ENCODE measurements around the gene MYCBP2.

The MYCBP2 gene

DNA sequence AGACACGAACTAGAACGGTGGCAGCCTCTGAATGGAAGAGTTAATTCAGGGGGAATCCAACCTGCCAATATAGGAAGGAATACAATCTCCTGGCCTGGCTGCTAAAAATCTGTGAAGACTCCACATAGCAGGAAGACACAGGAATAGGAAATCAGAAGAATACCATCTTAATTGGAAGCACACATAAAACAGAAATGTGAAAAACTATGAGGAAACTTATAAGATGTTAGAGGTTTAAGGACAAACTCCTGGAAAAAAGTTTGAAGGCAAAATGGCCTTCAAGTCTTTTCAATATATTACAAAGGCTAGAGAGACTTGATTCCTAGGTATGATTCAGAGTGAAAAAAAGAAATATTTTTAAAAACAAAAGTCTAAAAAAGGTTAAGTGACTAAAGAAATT is 221.8 kb downstream of the MYCBP2 start:
- no peak for DNase-seq (ENCODE audit: low read depth in 3 of 3)

DNA sequence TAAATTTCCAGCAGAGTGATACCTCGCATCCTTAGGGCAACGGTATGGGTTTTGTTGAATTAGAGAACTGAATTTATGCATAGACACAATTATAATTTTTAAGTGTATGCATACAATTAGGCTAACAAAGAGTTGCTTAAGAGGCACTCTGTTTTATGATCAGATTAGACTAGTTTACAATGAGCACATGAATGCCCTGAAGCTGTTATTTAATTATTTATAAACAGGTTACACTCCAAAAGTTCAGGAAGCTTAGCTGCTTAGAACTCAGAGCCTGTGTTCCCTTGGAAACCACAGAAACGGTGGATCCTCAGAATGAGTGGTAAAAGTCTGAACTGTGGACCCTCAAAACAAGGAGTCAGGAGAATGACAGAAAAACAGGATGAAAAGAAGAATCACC is 227.5 kb downstream of the MYCBP2 start:
- DNase-seq (ENCODE audit: low read depth in 3 of 3): no peak

DNA sequence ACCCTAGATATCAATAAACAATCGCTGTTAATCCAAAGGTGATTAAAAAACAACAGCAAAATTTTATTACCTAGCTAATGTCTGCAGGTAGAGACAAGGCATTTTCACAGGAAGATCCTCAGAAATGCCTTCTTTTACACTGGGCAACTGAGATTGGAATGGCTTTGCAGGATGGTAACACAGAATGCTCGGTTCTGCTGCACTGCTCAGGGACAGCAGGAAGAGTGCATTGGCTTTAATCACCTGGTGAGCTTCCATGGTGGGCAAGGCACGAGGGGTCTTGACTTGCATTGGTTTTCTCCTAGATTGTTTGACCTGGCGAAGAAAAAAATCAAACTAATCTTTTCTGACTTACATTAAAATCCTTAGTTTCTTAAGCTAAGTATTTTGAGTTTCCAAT is 231.6 kb downstream of the MYCBP2 start:
- no peak for DNase-seq (ENCODE audit: low read depth in 3 of 3)

DNA sequence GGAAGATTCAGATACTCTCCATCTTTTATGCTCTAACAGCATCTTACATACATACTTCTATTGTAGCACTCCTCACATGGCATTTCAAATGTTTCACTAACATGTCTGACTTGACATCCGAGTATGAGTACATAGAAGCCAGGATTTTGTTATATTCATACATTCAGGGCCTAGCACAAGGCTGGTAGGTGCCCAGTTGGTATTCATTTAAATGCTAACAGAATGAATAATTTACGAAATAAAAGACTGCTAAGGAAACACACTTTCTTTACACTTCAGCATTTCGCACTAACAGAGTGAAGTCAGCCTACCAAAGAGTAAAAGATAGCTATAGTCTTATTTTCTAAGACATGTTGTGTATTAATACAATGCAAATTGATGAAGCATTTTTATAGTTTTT is 232.1 kb downstream of the MYCBP2 start:
- DNase-seq (ENCODE audit: low read depth in 3 of 3): no peak

DNA sequence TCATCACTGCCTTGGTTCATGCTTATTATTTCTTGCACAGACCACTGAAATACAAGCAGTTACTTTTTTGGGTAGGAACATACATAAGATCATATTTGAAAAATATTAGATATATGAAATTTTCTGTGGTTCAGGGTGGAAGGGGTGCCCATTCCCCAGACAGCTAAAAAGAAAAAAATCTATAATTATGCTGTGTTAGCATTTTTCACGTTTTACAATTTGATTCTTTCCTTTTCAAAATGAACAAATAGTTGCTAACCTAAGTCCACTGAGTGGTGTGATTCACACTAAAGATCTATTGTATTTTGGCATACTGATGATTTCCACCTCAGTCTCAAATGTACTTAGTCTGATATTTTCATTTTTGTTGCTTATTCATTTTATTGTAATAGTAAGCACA is 233.2 kb downstream of the MYCBP2 start:
- DNase-seq (ENCODE audit: low read depth in 3 of 3): no peak

DNA sequence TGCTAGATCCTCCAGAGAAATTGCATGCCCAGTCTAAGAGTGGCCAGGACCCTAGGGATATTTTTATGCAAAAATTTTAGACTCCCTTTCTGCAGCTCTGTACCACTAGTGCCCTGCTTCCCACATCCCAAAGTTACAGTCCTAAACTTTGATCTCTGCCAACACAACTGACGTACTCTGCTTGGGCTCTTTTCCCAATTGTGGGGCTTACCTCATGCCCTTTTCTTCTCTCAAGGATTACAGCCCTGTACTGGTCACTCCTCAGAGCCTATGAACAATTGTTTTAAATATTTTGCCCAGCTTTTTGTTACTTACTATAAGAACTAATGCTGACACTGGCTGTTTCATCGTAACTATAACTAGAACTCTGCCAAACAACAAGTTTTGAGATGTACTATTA is 242.1 kb downstream of the MYCBP2 start:
- DNase-seq (ENCODE audit: low read depth in 3 of 3): no peak

DNA sequence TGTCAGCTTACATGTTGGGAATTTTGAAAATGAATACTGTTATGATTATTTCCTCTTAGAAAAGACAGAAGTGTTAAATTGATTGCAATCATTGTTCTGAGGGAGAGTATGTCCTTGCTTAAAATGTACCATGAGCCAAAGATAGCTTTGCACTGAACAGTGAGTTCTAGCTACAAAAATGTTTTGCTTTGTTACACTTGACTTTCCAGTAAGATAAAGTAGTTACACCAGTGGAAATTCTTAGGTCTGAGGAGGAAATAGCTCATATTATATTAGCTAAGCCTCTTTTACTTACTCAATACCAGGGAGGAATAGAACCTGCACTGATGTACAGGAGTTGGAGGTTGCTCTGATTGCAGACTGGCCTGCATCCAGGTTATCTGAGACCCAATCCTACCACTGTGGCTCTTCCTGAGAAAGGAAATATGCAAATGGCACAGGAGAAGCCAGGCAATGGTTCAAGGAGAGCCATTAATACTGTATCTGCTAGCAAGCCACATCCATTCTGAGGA is 246.9 kb downstream of the MYCBP2 start:
- no peak for DNase-seq (ENCODE audit: low read depth in 3 of 3)

DNA sequence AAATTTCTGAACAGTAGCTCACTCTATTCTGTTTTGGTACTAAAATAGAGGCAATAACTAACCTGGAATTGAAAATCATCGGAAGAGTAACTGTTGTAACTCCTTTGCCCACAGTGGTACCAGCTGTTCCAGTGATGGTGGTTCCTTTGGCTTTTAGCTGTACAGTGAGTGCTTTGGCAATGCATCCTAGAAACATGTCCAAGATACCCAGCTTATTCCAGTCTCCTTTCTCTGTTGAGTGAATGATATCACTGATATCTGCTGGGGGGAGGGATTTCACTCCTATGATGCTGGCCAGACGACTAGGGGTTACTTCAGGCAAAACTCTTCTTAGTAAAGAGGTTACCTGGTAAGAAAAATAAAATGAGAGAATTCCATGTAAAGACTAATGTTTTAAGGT is 259.4 kb downstream of the MYCBP2 start:
- no peak for DNase-seq (ENCODE audit: low read depth in 3 of 3)

DNA sequence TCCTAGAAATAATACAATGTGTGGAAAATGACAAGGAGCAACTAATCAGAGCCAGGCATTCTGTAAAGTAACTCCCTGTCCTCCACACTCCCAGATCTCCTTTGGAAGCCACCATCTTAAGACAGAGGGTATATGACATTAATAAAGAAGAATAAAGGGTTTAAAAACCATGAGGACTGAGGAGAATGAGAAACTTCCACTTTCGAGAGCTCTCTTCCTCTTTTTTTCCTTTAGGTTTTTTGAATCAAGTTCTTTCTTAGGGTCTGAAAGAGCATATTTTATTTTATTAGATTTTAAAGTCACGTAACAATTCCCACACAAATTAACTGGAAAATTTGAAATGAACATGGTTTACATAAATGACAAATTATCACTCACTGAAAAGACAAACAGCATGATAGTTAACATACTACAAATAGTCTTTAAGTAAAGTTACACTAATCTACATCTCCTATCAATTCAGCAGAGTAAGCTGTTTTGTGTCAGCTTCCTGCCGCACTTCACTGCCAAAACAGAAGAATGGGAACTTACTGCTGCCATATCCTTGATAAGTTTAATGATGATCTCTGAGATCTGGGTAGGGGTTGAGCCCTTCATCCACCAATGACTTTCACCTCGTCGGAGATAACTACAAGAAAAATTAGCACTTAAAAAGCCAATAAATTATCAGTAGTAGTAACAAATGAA is 261.3 kb downstream of the MYCBP2 start:
- DNase-seq (ENCODE audit: low read depth in 3 of 3): no peak

DNA sequence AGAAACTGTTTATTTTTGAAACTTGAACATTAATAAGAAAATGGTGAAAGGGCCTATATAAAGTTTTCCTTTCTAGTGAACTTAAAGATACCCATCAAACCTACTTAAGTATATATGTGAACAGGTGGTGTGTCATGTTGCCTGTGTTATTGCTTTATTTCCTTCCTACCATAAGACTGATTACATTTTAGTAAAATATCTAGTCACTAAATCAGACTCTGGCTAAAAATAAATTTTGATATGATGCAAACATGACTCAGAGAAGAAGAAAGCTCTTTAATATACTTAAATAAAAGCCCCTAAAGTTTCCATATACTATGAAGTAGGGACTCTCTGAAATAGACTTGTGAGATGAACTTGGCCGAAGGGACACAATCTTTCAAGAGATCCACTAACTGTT is 264.8 kb downstream of the MYCBP2 start:
- DNase-seq (ENCODE audit: low read depth in 3 of 3): no peak

DNA sequence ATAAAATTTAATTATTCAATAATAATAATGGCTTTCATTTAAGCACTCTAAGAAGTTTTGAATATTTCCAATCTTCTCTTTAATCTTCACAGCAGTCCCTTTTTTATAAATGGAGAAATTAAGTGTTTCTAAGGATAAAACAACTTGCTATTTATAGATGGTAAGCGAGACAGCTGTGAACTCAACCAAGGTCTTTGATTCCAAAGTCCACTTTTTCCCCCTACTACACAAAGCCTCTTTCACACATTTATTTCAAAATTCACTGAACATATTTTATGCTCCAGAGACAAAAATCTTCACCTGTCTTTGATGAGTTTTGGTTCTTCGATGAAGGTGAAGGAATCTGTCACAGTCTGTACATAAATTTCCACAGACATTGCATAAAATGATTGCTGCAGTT is 265.5 kb downstream of the MYCBP2 start:
- DNase-seq (ENCODE audit: low read depth in 3 of 3): no peak

DNA sequence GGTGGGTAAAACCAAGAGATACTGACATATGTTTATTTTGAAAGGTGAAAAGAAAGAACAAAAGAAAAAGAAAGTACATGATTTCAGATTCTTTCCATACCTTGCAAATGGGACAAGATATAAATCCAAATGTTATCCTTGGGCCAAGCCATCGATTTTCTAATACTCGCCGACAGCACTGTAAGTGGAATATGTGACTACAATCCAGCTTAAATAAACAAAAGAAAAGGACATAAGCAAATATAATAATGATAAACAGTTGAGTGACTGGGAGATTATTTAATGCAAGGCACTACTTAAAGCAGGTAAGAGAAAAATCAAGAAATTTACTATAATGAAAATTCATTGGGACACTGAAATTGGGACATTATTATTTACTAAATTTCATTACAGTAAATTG is 270.0 kb downstream of the MYCBP2 start:
- DNase-seq (ENCODE audit: low read depth in 3 of 3): no peak

DNA sequence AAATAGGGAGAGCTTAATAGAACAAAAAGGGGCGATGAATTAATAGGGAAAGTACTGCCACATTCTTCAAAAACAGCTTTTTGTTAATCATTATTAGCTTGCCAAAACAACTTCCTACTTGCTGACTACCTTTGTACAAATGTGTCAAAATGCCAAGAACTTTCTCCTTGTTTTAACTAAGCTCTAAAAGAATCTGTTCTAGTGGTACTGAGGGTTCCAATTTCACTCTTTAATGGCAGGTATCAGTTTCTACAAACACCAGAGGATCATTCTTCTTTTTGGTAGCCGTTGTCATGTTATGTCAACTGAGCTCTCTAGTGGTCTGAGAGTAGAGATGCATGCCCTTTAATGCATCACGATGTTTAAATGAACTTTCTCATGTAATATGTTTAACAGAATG is 270.5 kb downstream of the MYCBP2 start:
- DNase-seq (ENCODE audit: low read depth in 3 of 3): no peak

DNA sequence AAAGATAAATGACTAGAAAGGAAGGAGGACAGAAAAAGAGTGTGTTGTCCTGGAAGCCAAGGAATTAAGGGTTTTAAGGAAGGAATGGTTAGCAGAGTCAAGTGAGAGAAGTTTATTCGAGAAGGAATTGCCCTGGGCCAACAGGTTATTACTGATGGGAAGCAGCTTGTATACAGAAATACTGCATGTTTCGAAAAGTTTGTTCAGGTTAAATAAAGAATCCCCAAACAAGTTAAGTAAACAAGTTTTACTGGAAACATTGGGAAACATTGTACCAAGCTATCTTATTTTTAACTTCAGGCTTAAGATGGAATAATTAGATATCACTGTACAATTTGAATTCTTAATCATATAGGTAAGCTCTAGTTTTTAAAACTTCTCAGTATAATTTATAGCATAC is 271.7 kb downstream of the MYCBP2 start:
- DNase-seq (ENCODE audit: low read depth in 3 of 3): no peak

DNA sequence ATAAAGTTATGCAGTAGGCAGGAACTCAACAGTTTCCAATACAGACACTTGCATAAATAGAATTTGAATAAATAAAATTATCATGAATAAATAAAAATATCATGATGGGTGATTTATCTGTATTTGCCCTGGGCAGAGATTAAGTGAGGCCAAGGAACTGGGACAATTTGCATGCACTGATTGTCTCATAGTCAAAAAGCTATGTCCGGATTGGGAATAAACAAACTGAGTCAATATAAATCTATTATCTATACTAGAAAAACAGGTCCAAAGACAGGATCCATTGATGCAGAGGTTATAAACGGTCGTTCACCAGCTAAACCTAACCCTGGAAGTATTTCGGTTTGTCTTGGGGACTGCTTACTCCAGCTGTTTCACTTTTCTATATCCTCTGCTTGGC is 273.7 kb downstream of the MYCBP2 start:
- DNase-seq (ENCODE audit: low read depth in 3 of 3): no peak

DNA sequence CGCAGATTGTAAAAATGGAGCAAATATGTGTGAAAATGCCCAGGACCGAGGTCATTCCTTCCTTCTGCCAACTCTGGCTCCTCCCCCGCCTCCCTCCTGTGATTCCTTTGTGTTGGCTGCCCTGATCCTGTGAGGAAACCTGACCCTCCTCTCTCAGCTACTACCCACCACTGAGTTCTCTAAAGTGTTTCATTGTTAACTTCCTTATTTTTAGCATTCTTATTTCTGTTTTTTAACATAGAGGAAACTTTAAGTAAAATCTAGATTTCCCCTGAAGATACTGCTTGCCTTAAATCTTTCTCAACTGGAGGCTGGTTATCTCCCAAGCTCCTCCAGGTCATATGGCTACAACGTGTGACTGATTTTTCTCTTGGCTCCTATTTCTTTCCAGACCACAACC is 278.2 kb downstream of the MYCBP2 start:
- no peak for DNase-seq (ENCODE audit: low read depth in 3 of 3)

DNA sequence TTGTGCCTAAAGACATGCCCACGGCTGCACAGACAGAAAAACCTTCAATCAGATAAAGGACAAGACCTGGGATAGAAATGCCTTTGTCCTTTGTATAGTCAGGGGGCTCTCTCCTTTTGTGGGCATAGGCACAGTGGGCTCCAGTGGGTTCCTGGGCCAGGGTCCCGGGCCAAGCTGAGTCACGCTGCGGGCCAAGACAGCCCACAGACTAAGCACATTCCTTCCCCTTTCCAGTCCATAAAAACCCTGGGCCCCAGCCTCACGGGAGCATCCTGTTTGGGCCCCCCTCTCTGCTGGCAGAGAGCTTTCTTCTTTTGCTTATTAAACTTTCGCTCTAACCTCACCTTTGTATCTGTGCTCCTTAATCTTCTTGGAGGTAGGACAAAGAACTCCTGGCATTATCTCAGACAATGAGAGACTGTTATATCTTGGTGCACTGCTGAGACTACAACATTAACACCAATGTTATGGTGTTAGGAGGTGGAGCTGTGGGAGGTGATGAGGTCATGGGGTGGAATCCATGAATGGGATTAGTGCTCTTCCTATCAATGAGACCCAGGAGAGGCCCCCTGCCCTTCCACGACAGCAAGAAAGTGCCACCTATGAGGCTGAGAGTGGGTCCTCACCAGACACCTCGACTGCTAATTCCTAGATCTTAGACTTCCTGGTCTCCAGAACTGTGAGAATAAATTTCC is 279.1 kb downstream of the MYCBP2 start:
- no peak for DNase-seq (ENCODE audit: low read depth in 3 of 3)

DNA sequence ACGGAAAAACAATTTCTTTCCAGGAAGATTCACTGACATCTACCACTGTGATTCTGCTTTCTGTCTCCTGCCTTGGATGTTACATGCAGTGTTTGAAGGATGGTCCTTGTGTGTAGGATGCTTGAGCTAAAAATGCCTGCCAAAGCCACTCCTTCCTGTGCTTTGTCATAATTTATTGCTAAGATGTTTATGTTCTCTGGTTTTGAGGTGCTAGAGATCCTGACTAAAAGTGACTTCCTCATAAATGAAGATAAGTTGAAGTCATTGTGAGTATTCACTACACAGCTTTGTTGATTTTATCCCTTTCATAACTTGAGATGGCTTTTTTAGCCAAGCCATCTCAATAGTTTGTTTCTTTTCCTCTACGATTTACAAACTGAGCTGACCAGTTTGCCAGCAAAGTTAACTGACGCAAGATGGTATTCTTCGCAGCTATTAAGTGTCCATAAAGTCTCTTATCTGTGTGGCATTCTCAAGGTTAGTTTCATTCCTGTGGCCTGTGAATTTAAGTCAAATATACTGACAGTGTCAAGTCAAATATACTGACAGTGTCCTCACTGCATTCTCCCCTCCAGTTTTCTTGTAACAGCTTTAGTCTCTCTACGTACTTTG is 284.2 kb downstream of the MYCBP2 start:
- DNase-seq (ENCODE audit: low read depth in 3 of 3): no peak

DNA sequence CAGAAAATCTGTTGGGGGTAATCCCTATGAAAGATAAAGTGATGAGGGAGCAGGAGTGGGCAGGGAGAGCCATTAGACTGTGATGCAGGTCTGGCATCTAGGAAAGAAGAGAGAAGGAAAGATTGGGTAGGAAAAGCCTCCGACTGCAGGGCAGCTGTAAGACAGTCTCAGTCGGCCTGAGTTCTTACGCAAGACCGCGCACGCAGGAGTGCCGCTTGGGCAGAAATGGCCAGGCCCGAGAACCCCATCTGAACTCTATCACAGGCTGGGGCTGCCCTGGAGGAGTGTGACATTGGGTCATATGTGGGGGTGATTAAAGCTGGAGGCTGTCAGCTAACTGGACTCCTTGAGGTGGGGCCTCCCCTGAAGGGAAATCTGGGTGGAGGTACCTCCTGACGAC is 286.1 kb downstream of the MYCBP2 start:
- no peak for DNase-seq (ENCODE audit: low read depth in 3 of 3)

DNA sequence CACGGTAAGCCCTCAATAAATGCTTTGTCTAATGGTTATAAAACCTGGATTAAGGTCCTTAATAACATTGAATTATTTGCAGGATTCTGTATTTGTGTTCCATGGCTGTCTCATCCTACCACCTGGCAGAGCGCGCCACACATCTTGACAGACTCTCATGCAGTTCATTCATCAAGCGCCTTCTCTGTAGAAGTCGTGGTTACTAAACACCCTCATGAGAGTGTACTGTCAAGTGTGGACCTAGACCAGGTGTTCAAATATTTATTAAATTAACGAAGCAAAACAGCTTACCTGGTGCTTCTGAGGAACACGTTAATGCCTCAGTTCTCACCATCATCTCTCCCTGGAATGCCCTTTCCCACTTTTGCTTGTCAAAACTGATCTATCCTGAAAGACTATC is 286.8 kb downstream of the MYCBP2 start:
- DNase-seq (ENCODE audit: low read depth in 3 of 3): no peak

DNA sequence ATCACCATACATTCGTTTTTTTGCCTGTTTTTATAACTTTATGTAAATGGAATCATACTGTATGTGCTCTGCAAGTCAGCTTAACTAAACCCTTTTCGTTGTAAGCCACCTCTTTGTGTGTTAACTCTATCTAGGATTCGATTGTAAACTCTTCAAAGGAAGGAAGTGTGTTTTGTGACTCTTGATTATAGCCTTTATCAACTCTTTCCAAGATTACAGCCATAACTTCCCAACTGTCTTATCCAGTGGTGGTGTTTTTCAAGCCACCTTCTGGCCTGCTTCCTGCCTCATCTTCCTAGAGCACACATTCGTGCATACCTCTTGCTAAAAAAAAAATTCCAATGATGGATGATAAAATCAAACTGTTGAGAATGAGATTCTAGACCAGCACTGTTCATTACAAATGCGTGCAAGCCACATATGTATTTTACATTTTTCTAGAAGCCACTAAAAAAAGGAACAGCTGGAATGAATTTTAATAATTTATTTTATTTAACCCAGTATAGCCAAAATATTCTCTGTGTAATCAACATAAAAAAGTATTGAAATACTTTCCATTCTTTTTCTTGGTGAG is 287.9 kb downstream of the MYCBP2 start:
- DNase-seq (ENCODE audit: low read depth in 3 of 3): no peak

DNA sequence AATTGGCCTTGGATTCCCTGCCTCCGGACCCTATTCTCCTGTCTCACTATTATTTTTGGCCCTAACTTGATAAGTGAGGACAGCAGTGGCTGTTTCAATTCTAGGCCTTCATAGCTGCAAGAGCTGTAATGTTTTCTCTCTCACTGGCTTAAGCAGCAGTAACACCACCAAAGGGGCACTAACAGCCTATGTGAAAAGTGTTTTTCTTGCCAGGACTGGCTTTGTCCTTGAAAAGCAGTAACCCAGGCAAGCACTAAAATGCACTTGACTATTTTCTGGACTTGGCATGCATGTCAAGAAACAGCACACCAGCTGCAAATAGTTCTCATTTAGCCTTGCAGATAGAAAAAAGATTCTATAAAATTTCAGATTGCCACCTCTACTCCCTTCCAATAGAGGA is 290.6 kb downstream of the MYCBP2 start:
- DNase-seq (ENCODE audit: low read depth in 3 of 3): no peak

DNA sequence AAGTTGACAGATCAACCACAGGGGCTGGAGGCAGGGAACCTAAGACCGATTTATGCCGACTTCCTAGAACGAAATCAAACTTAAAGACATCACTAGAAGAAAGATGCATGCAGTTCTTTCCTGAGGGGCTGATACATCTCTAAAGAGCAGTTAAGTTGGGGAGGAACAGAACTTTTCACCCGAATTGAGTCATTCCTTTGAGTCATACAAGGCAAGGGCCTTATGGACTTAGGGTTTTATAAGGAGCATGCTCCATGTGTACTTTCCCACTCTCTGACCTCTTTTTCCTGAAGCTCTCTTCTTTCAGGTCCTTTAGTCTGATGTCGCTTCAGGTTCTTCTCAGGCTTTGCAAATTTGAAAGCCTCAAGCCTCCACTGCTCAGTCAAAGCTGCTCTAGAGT is 292.0 kb downstream of the MYCBP2 start:
- DNase-seq (ENCODE audit: low read depth in 3 of 3): no peak

All from stimulated activated CD4-positive, alpha-beta T cell treated with anti-CD3 and anti-CD28 coated beads, TNF-alpha, amount 100 ng/mL, for 48 hours (primary cell).